ENCODE measurements around the gene LRBA.
"Not testable (repeated sequence)": the region's sequence is repeated elsewhere in the genome, so short reads cannot be mapped to it uniquely, and the experiment has no call there.

The LRBA gene

DNA sequence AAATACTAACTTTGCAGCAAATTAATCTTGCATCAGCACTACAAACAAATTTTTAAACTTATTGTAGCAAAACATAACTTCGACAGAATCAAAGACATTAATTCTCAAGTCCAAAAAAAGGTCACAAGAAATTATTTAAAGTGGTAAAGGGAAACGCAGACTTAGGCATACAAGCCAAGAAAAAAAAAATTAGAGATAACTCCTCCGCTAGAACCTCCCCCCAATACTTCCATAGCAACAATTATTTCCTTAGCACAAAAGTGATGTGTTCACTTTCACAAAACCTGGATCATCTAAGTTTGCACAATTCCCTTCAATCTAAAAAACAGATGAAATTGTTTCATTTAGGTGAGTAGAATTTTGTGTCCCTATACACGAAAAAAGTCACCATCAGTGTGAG, 1.1 kb downstream of the LRBA start:
- no peak for DNase-seq

DNA sequence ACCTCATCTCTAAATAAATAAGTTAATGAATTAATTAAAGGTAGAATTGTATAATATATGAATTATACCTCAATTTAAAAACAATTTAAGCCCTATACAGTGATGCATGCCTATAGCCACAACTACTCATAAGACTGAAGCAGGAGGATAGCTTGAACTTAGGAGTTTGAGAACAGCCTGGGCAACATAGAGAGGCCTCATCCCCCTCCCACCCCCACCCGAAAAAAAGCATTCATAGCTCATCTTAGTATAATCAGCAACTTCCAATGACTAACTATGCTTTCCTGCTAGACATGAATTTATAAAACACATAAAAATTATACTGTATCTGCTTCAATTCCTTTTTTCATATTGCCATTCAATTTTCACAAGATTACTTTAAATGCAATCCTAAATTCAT, 1.6 kb downstream of the LRBA start:
- no peak for DNase-seq

DNA sequence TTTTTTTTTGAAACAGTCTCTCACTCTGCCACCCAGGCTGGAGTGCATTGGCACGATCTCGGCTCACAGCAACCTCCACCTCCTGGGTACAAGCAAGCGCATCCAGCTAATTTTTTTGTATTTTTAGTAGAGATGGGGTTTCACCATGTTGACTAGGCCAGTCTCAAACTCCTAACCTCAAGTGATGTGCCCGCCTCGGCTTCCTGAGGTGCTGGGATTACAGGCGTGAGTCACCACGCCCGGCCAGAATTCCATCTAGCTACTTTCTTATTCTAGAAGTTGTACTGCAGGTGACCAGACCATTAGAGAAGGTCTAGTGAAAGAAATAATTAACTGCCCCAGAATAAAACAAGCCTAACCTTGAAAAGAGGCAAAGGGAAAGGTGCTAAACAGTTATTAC, 2.3 kb downstream of the LRBA start:
- DNase-seq = no peak

DNA sequence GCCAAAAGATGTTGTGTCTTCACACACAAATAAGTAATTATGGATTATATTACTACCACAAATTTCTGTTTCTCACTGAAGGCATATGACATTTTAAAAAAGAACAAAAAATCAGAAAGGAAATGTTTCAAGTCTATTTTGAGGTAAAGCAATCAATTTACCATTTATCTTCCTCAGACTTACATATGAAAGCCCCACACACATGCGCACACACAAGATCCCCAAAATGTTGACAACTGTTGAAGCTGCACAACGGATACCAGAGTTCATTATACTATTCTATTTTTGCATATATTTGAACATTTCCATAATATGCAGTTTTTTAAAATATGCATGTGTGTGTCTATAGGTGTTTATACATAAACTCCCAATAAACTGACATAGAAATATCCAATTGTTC, 2.7 kb downstream of the LRBA start:
- no peak for DNase-seq

DNA sequence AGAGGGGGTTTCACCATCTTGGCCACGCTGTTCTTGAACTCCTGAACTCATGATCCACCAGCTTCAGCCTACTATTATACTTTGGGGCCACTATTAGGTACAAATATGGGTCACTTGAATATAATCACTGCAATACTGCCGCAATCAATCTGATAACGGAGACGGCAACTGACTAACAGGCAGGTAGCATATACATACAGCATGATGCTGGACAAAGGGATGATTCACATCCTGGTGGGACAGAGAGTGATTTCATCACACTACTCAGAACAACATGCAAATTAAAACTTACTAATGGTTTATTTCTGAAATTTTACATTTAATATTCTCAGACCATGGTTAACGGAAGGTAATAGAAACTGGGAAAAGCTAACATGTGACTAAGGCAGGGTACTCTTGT, 10.9 kb downstream of the LRBA start:
- no peak for DNase-seq

DNA sequence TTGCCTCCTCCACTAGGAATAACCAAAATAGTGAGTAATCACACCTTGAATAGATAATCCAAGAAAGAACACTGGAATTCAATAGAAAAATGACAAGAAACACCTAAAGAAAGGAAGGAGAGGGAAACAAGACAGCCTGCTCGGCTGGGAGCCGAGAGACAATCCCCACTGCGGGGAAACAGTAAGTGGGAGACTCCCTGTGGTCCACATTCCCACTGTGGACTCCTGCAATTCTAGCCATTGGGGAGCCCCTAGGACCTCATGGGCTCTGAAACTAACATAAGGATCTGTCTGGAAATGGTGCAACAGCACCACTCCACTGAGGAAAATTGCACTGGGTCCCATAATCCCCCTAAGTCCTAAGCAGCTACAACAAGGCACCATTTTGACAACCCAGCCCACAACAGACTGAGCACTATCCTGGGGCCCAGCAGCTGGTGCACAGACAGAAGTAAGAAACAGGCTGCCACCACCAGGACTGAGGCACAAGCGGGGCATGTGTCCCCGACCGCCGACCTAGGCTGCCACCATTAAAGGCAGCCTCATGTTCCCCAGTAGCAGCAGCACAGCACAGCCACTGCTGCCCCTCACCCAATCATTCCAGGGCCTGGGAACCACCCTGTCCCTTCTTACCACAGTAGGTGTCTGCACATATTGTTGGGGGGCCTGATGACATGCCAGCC, 14.2 kb downstream of the LRBA start:
- no peak for DNase-seq

DNA sequence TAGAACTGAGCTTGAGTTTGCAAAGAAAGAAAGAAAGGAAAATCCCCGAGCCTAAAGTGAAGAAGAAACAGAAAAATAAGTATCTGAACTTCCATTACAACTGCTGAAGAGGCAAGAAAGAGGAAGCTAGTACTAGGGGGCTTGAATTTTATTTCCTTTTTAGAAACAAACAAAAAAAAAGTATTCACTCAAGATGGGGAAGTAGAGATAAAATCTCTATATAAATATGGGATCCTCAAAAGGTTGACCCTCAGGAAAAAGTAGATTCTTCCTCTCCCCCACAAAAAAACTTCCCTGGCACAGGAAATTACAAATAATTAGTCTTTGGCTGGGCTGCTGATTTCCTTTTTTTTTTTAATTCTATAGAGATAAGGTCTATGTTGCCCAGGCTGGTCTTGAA, 16.0 kb downstream of the LRBA start:
- DNase-seq = no peak

DNA sequence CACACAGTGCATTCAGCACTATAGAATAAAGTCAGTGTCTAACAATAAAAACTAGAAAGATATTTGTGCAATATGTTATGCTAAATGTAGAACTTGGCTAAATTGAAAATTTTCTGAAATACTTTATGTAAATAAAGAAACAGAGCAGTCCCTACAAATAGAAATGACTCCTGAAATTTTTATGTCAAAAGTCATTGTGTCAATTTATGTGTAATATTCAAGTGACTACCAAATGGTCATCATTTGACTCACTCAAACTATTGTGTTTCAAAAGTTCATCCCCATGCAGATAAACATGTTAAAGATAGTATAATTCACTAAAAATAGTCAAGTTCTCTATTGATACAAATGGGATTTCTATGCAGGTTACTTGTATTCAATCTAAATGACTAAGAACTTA, 17.9 kb downstream of the LRBA start:
- no peak for DNase-seq

DNA sequence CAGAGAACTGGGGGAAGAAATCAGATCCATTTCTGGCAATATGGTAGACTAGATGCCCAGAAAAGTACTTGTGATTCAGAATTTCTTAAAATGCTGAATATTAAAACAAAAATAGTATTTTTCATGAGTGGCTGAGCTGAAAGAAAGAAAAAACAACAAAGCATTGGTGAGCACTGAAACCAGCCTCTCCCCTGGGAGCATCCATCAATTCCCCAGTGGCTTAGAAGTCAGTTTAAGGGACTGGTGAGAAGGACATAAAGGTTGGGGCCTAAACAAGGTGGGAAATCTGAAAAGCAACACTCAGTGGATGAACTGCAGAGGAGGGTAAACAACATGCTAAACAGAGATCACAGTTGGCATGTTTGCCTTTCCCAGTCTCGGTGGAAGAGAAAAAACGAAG, 20.4 kb downstream of the LRBA start:
- DNase-seq = no peak

DNA sequence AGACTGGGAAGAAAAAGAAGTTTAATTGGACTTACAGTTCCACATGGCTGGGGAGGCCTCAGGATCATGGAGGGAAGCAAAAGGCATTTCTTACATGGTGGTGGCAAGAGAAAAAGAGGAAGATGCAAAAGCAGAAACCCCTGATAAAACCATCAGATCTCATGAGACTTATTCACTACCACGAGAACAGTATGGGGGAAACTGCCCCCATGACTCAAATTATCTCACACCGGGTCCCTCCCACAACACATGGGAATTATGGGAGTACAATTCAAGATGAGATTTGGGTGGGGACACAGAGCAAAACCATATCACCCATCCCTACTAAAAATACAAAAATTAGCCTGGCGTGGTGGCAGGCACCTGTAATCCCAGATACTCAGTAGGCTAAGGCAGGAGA, 21.5 kb downstream of the LRBA start:
- not testable (repeated sequence) for DNase-seq

DNA sequence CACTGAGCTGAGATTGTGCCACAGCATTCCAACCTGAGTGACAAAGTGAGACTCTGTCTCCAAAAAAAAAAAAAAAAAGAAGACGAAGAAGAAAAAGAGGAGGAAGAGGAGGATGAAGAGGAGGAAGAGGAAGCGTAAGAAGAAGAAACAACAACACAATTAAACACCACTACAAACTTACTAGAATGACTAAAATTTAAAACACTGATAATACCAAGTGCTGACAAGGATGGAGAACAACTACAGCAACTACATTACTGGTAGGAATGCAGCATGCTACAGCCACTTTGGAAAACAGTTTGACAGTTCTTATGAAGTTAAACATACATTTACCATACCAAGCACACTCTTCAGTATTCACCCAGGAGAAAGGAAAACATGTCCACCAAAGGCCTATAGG, 24.1 kb downstream of the LRBA start:
- DNase-seq = no peak

DNA sequence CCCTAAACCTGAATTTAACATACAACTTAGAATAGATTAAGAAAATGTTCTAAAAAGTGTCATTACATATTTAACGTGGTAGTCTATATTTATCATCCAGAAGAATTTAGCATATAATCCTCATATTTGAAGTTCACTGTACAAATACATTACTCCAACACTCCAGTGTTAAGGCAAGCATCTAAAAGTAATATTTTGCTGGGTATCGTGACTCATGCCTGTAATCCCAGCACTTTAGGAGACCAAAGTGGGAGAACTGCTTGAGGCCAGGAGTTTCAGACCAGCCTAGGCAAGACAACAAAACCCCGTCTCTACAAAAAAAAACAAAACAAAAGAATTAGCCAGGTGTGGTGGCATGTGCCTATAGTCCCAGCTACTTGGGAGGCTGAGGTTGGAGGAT, 24.8 kb downstream of the LRBA start:
- no peak for DNase-seq

DNA sequence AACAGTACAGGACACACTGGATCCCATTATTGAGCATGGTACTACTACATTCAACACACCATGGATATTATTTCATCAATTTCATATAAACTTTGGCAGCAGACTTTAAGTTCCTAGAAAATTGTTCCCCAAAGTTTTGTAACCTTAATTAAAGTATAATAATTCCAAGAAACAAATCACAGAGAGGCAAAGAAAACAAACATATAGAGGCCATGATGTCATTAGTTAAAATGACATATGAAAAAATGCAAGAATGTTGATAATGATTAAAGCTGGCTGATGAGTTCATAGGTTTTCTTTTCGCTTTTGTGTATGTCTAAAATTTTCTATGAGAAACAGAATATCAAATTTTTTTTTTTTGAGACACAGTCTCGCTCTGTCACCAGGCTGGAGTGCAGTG, 26.8 kb downstream of the LRBA start:
- no peak for DNase-seq

DNA sequence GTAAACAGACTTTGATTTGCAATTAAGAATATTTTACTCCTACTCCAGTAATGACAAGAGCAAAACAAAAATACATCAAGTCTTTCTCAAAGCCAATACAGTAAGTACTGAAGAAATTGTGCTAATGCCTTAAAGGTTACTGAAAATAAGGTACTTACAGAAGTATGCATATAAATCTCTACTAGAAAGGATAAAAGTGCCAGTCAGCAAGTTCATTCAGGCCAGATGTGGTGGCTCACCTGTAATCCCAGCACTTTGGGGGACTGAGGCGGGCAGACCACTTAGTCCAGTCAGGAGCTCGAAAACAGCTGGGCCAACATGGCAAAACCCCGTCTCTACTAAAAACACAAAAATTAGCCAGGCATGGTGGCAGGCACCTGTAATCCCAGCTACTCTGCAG, 27.9 kb downstream of the LRBA start:
- DNase-seq = no peak

DNA sequence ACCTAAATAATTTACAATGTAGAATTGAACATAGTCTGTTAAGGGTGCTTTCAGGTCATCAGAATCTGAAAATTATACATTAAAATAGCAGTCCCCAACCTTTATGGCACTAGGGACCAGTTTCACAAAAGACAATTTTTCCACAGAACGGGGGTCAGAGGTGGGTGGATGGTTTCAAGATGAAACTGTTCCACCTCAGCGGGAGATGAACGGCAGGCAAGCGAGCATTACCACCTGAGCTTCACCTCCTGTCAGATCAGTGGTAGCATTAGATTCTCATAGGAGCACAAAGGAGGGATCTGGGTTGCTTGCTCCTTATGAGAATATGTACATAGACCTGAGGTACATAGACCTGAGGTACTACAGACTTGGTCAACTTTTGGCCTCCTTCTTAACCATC, 29.0 kb downstream of the LRBA start:
- DNase-seq = no peak

DNA sequence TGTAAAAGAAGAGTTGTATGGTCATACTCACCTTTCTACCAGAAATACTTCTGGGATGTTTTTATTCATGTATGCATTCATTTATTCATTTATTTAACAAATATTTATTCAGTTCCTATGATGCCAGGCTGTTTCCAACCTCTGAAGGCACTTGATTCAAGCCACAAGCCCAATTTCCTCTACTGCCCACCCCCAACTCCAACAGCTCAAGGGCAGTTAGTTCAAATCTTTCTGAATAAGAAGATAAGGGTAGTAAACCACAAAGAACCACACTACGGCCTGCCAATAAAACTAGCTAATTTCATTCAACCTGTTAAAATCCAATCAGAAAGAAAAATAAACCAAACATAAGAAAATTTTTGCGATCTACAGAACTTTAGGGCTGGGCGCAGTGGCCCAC, 31.2 kb downstream of the LRBA start:
- DNase-seq = no peak

DNA sequence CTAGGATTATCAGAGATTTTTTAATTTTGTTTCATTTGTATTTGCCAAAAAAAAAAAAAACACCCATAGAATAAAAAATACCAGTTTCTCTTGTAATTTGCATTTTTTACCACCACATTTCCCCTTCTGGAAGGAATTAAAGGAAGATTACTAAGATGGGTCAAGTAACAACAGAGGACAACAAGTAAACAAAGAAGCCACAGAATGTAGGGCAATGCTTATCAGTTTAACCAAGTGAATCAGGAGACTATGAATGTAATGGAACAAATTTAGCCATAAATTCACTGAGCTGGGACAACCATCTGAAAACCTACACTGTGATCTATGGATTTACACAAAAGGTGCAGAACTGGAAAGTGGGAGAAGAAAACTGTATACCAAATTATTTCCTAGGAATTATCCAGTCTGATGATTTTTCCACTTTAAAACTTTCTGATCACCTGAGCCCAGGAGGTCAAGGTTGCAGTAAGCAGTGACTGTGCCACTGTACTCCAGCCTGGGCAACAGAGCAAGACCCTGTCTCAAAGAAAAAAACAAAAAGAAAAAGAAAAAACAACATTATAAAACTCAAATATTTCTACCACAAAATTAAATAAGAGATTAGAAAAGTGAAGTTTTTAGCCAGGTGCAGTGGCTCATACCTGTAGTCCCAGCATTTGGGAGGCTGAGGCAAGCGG, 32.4 kb downstream of the LRBA start:
- no peak for DNase-seq

DNA sequence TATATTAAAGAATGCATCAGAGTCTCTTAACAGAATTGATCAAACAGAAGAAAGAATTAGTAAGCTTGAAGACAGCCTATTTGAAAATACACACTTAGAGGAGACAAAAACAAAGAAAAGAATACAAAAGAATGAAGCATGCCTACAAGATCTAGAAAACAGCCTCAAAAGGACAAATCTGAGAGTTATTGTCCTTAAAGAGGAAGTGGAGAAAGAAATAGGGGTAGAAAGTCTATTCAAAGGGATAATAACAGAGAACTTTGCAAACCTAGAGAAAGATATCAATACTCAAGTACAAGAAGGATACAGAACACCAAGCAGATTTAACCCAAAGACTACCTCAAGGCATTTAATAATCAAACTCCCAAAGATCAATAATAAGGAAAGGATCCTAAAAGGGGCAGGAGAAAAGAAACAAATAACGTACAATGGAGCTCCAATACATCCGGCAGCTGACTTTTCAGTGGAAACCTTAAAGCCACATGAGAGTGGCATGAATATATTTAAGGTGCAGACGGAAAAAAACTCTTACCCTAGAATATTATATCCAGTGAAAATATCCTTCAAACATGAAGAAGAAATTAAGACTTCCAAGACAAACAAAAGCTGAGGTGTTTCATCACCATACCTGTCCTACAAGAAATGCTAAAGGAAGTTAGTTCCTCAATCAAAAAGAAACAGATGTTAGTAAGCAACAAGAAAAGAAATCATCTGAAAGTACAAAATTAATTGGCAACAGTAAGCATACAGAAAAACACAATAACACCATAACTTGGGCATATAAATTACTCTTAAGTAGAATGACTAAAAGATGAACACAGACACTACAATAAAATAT, 36.1 kb downstream of the LRBA start:
- DNase-seq = no peak

DNA sequence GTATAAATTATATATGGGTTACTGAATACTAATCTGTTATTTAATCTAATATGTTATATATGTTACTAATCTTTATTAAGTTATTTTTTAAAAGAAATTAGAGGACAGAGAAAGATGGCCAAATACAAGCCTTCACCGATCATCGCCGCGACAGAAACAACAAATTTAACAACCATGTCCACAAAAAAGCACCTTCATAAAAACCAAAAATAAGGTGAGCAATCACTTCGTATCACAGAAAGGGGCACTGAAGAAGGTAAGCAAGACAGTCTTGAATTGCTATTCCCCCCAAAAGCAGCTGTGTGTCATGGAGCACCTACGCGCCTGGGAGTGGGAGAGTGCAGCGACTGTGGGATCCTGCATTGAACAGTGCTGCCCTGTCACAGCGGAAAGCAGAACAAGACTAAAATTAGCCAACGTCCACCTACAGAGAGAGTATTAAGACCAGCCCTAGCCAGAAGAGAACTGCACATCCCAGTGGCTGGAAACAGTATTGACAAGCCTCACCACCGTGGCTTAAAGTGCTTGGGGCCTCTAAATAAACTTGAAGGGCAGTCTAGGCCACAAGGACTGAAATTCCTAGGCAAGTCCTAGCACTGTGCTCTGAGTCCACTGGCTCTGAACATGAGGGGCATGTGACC, 38.5 kb downstream of the LRBA start:
- peak; percentile 7 for DNase-seq

DNA sequence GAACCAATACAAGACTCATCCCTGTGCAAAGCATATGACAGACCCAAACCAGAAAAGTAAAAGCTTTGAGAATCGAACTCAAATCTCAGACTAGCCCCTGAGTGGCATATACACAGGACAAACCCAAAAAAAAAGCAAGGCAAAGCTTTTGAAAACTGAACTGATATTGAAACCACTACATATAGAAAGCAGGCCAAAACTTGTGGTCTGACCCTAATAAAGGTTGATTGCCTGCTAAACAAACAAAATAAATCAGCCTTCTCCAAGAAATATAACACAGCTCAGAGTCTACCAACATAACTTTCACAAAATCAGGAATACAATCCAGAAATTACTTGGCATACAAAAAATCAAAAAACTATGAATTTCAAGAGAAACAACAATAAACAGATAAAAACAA, 40.3 kb downstream of the LRBA start:
- no peak for DNase-seq

DNA sequence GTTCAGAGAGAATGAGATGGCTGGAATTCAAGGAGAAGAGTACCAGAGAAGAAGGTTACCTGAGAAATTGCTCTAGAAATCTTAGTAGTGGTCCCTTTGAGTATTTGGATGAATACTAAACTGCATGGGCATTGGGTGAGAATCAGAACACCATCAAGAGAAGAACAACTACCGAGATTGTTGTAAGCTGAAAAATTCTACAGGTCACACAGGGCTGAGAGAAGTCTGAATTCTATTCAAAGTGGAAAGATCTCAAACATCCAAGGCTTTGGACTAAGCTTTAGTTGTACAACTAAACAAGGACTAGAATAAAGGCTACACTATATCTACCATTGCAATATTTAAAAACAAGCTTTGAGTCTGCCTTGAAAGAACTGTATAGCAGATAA, 40.8 kb downstream of the LRBA start:
- no peak for DNase-seq

DNA sequence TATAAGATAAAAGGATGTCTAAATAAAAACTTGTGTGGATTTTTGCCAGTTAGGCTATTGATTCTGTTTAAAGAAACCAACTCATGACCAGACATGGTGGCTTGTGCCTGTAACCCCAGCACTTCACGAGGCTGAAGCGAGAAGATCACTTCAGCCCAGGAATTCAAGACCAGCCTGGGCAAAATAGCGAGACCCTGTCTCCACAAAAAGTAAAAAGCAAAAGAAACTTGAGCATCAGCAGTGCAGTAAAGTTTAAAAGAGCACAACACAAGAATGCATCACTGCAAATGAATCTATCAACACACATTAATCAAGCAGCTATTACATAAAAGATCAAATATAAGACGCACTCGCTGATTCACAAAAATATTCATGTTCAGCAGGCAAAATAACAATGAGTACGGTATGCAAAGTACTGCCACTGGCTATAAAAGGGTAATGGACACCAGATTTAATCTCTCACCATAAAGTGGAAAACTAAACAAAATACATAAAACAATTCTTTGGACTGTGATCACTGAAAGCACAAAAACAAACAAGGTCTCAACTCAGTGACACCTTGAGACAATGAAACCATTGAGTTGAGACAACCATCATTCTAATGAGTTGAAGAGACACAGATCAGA, 41.3 kb downstream of the LRBA start:
- no peak for DNase-seq

DNA sequence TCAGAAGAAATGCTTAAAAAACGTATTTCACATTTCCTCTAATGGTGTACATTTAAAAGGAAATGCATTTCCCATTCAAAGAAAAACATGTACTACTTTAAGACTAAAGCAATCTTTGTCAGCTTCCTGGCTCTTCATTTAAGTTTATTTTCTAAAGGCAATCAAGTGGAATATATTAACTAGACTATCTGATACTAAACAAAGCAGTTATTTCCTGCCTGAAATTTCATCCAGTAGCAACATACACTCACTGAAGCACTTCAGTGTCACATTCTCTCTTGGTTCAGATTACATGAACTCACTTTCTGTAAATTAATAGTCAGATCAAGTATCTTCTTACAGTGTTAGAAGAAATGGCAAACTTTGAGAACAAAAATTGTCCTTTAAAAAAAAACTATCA, 42.5 kb downstream of the LRBA start:
- no peak for DNase-seq

Data from suppressor macrophage treated with lipopolysaccharide for 4 hours (primary cell).